ENCODE results near the gene SURF1. TPM values are rescaled to one million over a fixed set of nuclear protein-coding genes. Genes with fewer than 3 reads are reported as not detected.

Gene SURF1
- total RNA-seq, 1 experiment from 2014 or later, result 71.7 TPM

GRCh38 chr9:133380734-133381133 is 24.4 kb upstream of the SURF1 start:
- Histone ChIP-seq H3K9me3 (ENCODE audit: control insufficient read depth in 1 of 2, insufficient read depth in 1 of 2, low read depth in 1 of 2, low read length in 2 of 2) (peaks cover 0 to 10% of the 10 kb centered on the region in 2 experiments; a peak in 1 of 4 replicates), H3K27ac (ENCODE audit: low read depth, low read length) (no peak overlapping the region), H3K4me2 (ENCODE audit: low read length) (no peak overlapping the region), H3K9me2 (ENCODE audit: insufficient read depth) (no peaks in the 10 kb centered on the region), H3K36me3 (ENCODE audit: control insufficient read depth in 1 of 2, insufficient read depth in 2 of 2, low read length in 2 of 2) (no peaks in the 10 kb centered on the region), H4K20me1 (ENCODE audit: insufficient read depth) (no peaks in the 10 kb centered on the region), H3K4me3 (replicated peaks in 1 of 2; ENCODE audit: low read depth in 1 of 2, low read length in 2 of 2) (no peak overlapping the region), H3K27me3 (ENCODE audit: insufficient read depth, low read length) (no peaks in the 10 kb centered on the region), H3K9ac (ENCODE audit: low read length) (no peak overlapping the region), H2AFZ (ENCODE audit: low read depth, low read length, poor library complexity, severe bottlenecking) (no peak overlapping the region), H3K4me1 (ENCODE audit: control insufficient read depth in 1 of 2, insufficient read depth in 2 of 2, low read length in 2 of 2) (peaks cover 17 to 24% of the 10 kb centered on the region in 2 experiments), H3K79me2 (ENCODE audit: insufficient read depth, low read length) (peaks cover 1% of the 10 kb centered on the region; the same call in 1 of the 2 replicates)
- DNase-seq (ENCODE audit: low read depth, low spot score), result no peak
- RAD21 ChIA-PET (ENCODE audit: low non-redundant PET in 1 of 2, low total read pairs in 2 of 2, uncharacterized antibody in 2 of 2, unreplicated experiment in 2 of 2), result no interaction called here
- intact Hi-C loops (cut with micrococcal nuclease), result no loop called here
- no peak for ATAC-seq
- no TSS peak for BruUV-seq (replicated peaks)
- POLR2A ChIA-PET, result no interaction called here
- TF ChIP-seq SP1 (IDR thresholded peaks at IDR 0.05; ENCODE audit: low read depth), result no peak
- no peak for TF ChIP-seq ELF1 (IDR thresholded peaks at IDR 0.05; ENCODE audit: borderline replicate concordance, low read depth)
- no peak for TF ChIP-seq MAX (IDR thresholded peaks at IDR 0.05)
- TF ChIP-seq ZBTB33 (IDR thresholded peaks at IDR 0.05; ENCODE audit: extremely low read depth, insufficient replicate concordance, low read length), result no peak
- no peak for TF ChIP-seq REST (IDR thresholded peaks at IDR 0.05; ENCODE audit: low read depth)
- TF ChIP-seq JUND (IDR thresholded peaks at IDR 0.05), result no peak
- no peak for TF ChIP-seq YY1 (IDR thresholded peaks at IDR 0.05; ENCODE audit: extremely low read depth, insufficient replicate concordance, low read depth, low read length)
- TF ChIP-seq CEBPB (IDR thresholded peaks at IDR 0.05; ENCODE audit: low read depth), result no peak
- TF ChIP-seq TCF7L2 (IDR thresholded peaks at IDR 0.05; ENCODE audit: borderline replicate concordance, extremely low read depth, insufficient read depth, insufficient read length), result no peak
- TF ChIP-seq CTCF (IDR thresholded peaks at IDR 0.05 in 2 of 3, conservative IDR thresholded peaks at IDR 0.05 in 1 of 3; ENCODE audit: borderline replicate concordance in 1 of 3, insufficient read depth in 1 of 3, low read depth in 2 of 3, low read length in 2 of 3), result no peak
- no peak for TF ChIP-seq RAD21 (IDR thresholded peaks at IDR 0.05; ENCODE audit: low read depth)
- no peak for TF ChIP-seq ZNF274 (IDR thresholded peaks at IDR 0.05; ENCODE audit: low read depth, low read length)
- TF ChIP-seq EZH2phosphoT487 (IDR thresholded peaks at IDR 0.05; ENCODE audit: borderline replicate concordance), result no peak
- no peak for TF ChIP-seq POLR2A (IDR thresholded peaks at IDR 0.05; ENCODE audit: borderline replicate concordance, extremely low read depth, insufficient read depth, insufficient read length)
- TF ChIP-seq SIN3A (IDR thresholded peaks at IDR 0.05; ENCODE audit: low read depth), result no peak
- TF ChIP-seq CBX3 (IDR thresholded peaks at IDR 0.05; ENCODE audit: low read depth), result no peak
- CTCF ChIA-PET, result no interaction called here

Data from HCT116 (cell line).